CD4-positive, alpha-beta T cell treated with Interferon gamma for 1 hour (primary cell): ENCODE data around the gene CERCAM.
"Not testable (repeated sequence)": the region's sequence is repeated elsewhere in the genome, so short reads cannot be mapped to it uniquely, and the experiment has no call there.

Experiments
- DNase-seq: peaks from one replicate; pipeline ENCODE4 v3.0.0-alpha.2; 2020

CERCAM gene

GRCh38 chr9:128393145-128393775 lies 27.4 kb upstream of the CERCAM start:
- DNase-seq = no peak

GRCh38 chr9:128393970-128394369 lies 26.7 kb upstream of the CERCAM start:
- no peak for DNase-seq

GRCh38 chr9:128394379-128395168 lies 26.1 kb upstream of the CERCAM start:
- no peak for DNase-seq

- DNase-seq = no peak
Observed at GRCh38 chr9:128396970-128397613, 23.6 kb upstream of the CERCAM start.

- no peak for DNase-seq
Observed at GRCh38 chr9:128397831-128398230, 22.8 kb upstream of the CERCAM start.

- DNase-seq = no peak
Observed at GRCh38 chr9:128399861-128400260, 20.8 kb upstream of the CERCAM start.

GRCh38 chr9:128404560-128404959 lies 16.1 kb upstream of the CERCAM start:
- DNase-seq = no peak

GRCh38 chr9:128405077-128405779 lies 15.4 kb upstream of the CERCAM start:
- DNase-seq = no peak

GRCh38 chr9:128405780-128406171 lies 14.9 kb upstream of the CERCAM start:
- DNase-seq = no peak

- DNase-seq = no peak
Observed at GRCh38 chr9:128406848-128407391, 13.7 kb upstream of the CERCAM start.

GRCh38 chr9:128408963-128409431 lies 11.7 kb upstream of the CERCAM start:
- no peak for DNase-seq

GRCh38 chr9:128409450-128409849 lies 11.2 kb upstream of the CERCAM start:
- DNase-seq = no peak

GRCh38 chr9:128409978-128410377 lies 10.7 kb upstream of the CERCAM start:
- no peak for DNase-seq

GRCh38 chr9:128411364-128412119 lies 9.1 kb upstream of the CERCAM start:
- no peak for DNase-seq

- DNase-seq = peak; percentile 18
Observed at GRCh38 chr9:128412120-128412790, 8.4 kb upstream of the CERCAM start.

GRCh38 chr9:128413728-128414127 lies 6.9 kb upstream of the CERCAM start:
- DNase-seq = not testable (repeated sequence)

GRCh38 chr9:128414461-128414860 lies 6.2 kb upstream of the CERCAM start:
- DNase-seq = no peak

GRCh38 chr9:128415281-128415680 lies 5.4 kb upstream of the CERCAM start:
- DNase-seq = no peak

- DNase-seq = no peak
Observed at GRCh38 chr9:128416014-128416413, 4.6 kb upstream of the CERCAM start.

GRCh38 chr9:128416432-128417019 lies 4.1 kb upstream of the CERCAM start:
- no peak for DNase-seq
